GM06990 (cell line): ENCODE measurements around the gene LARGE1.

Experiments
- DNase-seq: peaks from one replicate; pipeline ENCODE4 v3.0.0-alpha.2; 2011; ENCODE audit not compliant: insufficient read length; ENCODE audit errors: extremely low read depth
- H3K27me3 ChIP-seq: replicated peaks from 2 replicates; pipeline ENCODE4 v1.6.0; 2011; ENCODE audit warnings: low read length; ENCODE audit not compliant: control insufficient read depth, insufficient read depth
- H3K36me3 ChIP-seq: 2 replicates; pipeline ENCODE4 v1.5.1; 2011; ENCODE audit warnings: low read length; ENCODE audit not compliant: control insufficient read depth, insufficient read depth
- H3K4me3 ChIP-seq: replicated peaks from 2 replicates; pipeline ENCODE4 v1.5.1; 2011; ENCODE audit warnings: low read depth, mild to moderate bottlenecking, control low read depth, low read length
- TF ChIP-seq, protein P1 (sequence below): IDR thresholded peaks from 2 replicates; pipeline ENCODE4 v1.5.1; 2011; ENCODE audit warnings: low read length, control low read depth, mild to moderate bottlenecking, inconsistent platforms; ENCODE audit not compliant: insufficient read depth, poor library complexity, severe bottlenecking

The LARGE1 gene

DNA sequence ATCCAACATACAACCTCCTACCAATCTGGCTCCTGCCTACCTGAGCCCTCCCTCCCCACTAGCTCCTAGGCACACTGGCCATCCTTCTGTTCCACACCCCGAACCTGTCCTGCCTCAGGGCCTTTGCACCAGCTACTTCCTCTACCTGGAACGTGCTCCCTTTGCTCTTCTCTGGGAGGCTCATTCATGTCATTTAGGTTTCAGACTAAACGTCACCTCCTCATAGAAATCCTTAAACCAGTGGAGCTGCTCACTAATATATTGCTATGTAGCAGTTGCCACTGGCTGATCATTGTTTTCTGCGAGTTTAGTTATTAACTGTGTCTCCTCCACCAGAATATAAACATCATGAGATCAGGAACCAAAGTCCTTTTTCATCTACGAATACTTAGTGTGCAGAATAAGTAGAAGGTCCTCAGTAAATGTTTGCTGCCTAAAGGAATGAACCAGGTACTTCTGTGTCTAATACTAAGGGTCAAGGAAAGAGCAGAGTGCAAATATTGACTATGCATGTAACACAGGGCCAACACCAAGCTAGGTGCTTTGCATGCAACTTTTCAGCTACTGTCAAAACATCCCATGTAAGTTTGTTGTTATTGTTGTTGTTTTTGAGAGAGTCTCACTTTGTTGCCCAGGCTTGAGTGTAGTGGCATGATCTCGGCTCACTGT lies 584.5 kb downstream of the LARGE1 start:
- H3K4me3 ChIP-seq = no peak overlapping the region
- H3K27me3 ChIP-seq = no peaks in the 10 kb centered on the region
- DNase-seq = no peak
- TF ChIP-seq, protein P1, sequence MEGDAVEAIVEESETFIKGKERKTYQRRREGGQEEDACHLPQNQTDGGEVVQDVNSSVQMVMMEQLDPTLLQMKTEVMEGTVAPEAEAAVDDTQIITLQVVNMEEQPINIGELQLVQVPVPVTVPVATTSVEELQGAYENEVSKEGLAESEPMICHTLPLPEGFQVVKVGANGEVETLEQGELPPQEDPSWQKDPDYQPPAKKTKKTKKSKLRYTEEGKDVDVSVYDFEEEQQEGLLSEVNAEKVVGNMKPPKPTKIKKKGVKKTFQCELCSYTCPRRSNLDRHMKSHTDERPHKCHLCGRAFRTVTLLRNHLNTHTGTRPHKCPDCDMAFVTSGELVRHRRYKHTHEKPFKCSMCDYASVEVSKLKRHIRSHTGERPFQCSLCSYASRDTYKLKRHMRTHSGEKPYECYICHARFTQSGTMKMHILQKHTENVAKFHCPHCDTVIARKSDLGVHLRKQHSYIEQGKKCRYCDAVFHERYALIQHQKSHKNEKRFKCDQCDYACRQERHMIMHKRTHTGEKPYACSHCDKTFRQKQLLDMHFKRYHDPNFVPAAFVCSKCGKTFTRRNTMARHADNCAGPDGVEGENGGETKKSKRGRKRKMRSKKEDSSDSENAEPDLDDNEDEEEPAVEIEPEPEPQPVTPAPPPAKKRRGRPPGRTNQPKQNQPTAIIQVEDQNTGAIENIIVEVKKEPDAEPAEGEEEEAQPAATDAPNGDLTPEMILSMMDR = no peak
- H3K36me3 ChIP-seq = no peaks in the 10 kb centered on the region; the same call in 1 of the 2 replicates

DNA sequence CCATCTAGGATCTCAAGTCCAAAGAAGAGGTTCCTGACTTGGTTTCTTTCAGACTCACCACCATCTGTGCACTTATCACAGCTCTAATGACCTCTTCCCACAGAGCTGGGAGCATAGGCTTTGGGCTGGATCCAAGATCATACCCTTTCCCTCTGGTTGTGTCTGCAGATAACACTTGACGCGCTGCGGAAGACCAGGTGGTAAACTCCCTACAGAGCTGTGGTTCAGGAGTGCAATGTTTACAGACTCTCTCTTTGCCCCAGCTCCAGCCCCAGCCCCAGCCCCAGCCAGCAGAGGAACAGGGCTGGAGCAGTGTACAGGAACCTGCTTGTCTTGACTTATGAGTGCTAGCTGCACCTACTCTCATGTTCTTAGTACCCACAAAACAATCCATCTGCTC lies 587.7 kb downstream of the LARGE1 start:
- Histone ChIP-seq H3K36me3 (no peaks in the 10 kb centered on the region), H3K27me3 (no peaks in the 10 kb centered on the region), H3K4me3 (no peak overlapping the region)
- TF ChIP-seq, protein P1 = no peak
- DNase-seq = no peak

DNA sequence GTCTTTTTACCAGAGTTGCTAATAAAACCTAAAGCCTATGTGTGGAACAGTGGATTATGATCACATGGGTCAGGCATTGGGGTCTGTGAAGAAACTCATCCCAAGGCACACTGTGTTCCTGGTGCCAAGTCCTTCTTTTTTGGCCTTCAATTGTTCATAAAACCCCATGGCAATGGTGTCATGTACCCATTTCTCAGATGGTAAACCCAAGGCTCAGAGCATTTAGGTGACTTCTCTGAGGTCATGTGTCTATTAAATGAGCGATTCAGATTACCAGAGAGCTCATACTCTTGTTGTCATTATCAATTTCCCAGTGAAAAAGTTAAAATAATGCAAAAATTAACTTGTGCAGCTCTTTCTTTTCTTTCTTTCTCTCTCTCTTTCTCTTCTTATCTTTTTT lies 589.3 kb downstream of the LARGE1 start:
- Histone ChIP-seq H3K27me3 (no peaks in the 10 kb centered on the region), H3K36me3 (no peaks in the 10 kb centered on the region), H3K4me3 (no peak overlapping the region)
- TF ChIP-seq, protein P1 = no peak
- no peak for DNase-seq

DNA sequence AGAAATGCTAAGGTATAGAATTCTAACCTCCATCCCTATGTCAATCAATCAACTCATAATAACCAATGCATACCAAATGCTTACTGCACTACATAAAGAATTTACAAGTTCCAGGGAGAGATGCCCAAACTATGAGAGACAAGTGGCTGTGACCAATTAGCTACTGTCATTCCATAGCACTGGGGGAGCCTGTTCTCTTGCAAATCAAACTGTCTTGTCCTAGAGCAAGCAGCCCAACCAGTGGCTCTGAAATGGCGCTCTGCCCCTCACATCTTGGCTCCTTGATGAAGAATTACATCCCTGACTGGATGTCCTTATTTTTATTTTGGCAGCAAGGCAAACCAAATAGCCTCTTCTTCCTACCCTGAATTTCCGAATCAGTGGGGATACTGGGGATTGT lies 589.7 kb downstream of the LARGE1 start:
- no peak overlapping the region for H3K4me3 ChIP-seq
- DNase-seq = no peak
- TF ChIP-seq, protein P1 = no peak
- no peaks in the 10 kb centered on the region for H3K27me3 ChIP-seq
- no peaks in the 10 kb centered on the region for H3K36me3 ChIP-seq

DNA sequence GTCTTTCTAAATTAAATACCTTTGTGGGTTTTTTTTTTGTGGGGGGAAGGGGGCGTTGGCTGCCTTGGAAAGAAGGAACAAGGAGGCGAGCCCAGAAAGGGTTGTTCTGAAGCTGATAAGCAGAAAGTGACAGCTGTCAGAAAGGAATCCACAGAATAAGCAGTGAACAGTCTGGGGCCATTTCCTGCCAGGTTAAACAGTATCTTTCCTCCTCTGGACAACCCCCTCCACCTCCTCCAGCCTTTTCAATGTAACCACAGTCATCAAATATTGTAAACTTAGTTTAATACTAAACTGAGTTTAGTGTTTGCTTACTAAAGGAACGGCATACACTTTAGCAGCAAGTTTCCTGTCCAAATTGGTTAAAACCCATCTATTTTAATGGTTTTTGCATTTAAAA lies 590.9 kb downstream of the LARGE1 start:
- Histone ChIP-seq H3K36me3 (no peaks in the 10 kb centered on the region), H3K27me3 (no peaks in the 10 kb centered on the region), H3K4me3 (no peak overlapping the region)
- no peak for DNase-seq
- TF ChIP-seq, protein P1 = no peak
